NCI-H510A (cell line): ENCODE data around the gene SH2D2A.
A peak's percentile ranks its signal among the peaks of the same experiment; 100 is the strongest.

Source experiments
- DNase-seq: peaks from one replicate; lab custom pipeline; 2025; lab: John Stamatoyannopoulos, UW

Gene SH2D2A

GRCh38 chr1:156816561-156817328 is at the start of gene SH2D2A:
TSS of gene SH2D2A (minus strand) at chr1:156816848. CDS start at chr1:156816708, 140 bp downstream.
- no peak for DNase-seq

- DNase-seq = no peak
Measured at GRCh38 chr1:156865865-156866248, 49.2 kb upstream of the SH2D2A start.

- DNase-seq = no peak
Measured at GRCh38 chr1:156865258-156865657, 48.6 kb upstream of the SH2D2A start.

GRCh38 chr1:156864796-156865195 is 48.1 kb upstream of the SH2D2A start:
- DNase-seq = no peak

GRCh38 chr1:156863631-156864030 is 47.0 kb upstream of the SH2D2A start:
- DNase-seq = no peak

- no peak for DNase-seq
Measured at GRCh38 chr1:156862997-156863599, 46.5 kb upstream of the SH2D2A start.

- no peak for DNase-seq
Measured at GRCh38 chr1:156862584-156862983, 45.9 kb upstream of the SH2D2A start.

- DNase-seq = peak; percentile 72
Measured at GRCh38 chr1:156860628-156861423, 44.2 kb upstream of the SH2D2A start, which contains the start of gene NTRK1. TSS of gene NTRK1 (plus strand) at chr1:156860865. CDS start at chr1:156860935, 70 bp downstream.

- peak; percentile 33 for DNase-seq
Measured at GRCh38 chr1:156860113-156860627, 43.5 kb upstream of the SH2D2A start.

GRCh38 chr1:156859523-156860112 is 43.0 kb upstream of the SH2D2A start:
- DNase-seq = no peak

GRCh38 chr1:156858959-156859522 is 42.4 kb upstream of the SH2D2A start, which contains the start of gene INSRR:
TSS of gene INSRR (minus strand) at chr1:156859117. CDS start at chr1:156858621, 496 bp downstream.
- no peak for DNase-seq

- DNase-seq = no peak
Measured at GRCh38 chr1:156858555-156858956, 41.9 kb upstream of the SH2D2A start.

GRCh38 chr1:156857532-156857931 is 40.9 kb upstream of the SH2D2A start:
- DNase-seq = no peak

GRCh38 chr1:156856282-156856785 is 39.7 kb upstream of the SH2D2A start:
- no peak for DNase-seq

GRCh38 chr1:156854634-156855033 is 38.0 kb upstream of the SH2D2A start:
- no peak for DNase-seq

- DNase-seq = no peak
Measured at GRCh38 chr1:156853761-156854160, 37.1 kb upstream of the SH2D2A start.

GRCh38 chr1:156852418-156852874 is 35.8 kb upstream of the SH2D2A start:
- peak; percentile 95 for DNase-seq

- DNase-seq = no peak
Measured at GRCh38 chr1:156851779-156852417, 35.2 kb upstream of the SH2D2A start.

- DNase-seq = no peak
Measured at GRCh38 chr1:156849151-156849496, 32.5 kb upstream of the SH2D2A start.

GRCh38 chr1:156848461-156849150 is 32.0 kb upstream of the SH2D2A start:
- no peak for DNase-seq
